K562 (cell line): ENCODE results near the gene ENKUR. TPM values are rescaled to one million over a fixed set of nuclear protein-coding genes. Genes with fewer than 3 reads are reported as not detected.
A peak's percentile ranks its signal among the peaks of the same experiment; 100 is the strongest.

ENCODE experiments used
- BRD4 ChIP-seq: fragments of 200-600 bp; sonication (generic); IDR thresholded peaks from 2 replicates; pipeline ENCODE4 v1.6.1; 2017; ENCODE audit warnings: inconsistent platforms
- C11orf30 ChIP-seq: fragments of 450-650 bp; IDR thresholded peaks from 2 replicates; pipeline ENCODE4 v1.6.1; 2016; ENCODE audit warnings: low read depth, mild to moderate bottlenecking
- CHD4 ChIP-seq: fragments of 200-600 bp; sonication (generic); IDR thresholded peaks from 3 replicates; pipeline ENCODE4 v1.6.1; 2012; ENCODE audit warnings: low read depth, mild to moderate bottlenecking, mixed read lengths, low read length, inconsistent platforms; ENCODE audit not compliant: insufficient read depth, insufficient replicate concordance, poor library complexity, severe bottlenecking
- DMBX1 ChIP-seq: fragments of 250-450 bp; sonication (Bioruptor Pico); IDR thresholded peaks from 2 replicates; pipeline ENCODE4 v1.8.0; 2022; ENCODE audit warnings: inconsistent platforms, mild to moderate bottlenecking, moderate library complexity, borderline replicate concordance
- EP400 ChIP-seq: fragments of 450-650 bp; IDR thresholded peaks from 2 replicates; pipeline ENCODE4 v1.6.1; 2017; ENCODE audit warnings: antibody characterized with exemption, mild to moderate bottlenecking, moderate library complexity
- FOXJ2 ChIP-seq: fragments of 200-800 bp; sonication (Bioruptor generic); IDR thresholded peaks from 2 replicates; pipeline ENCODE4 v1.6.1; 2016; ENCODE audit warnings: missing genetic modification characterization, missing compliant biosample characterization
- HMBOX1 ChIP-seq: sonication (generic); IDR thresholded peaks from 2 replicates; pipeline ENCODE4 v1.6.1; 2016
- MAFG ChIP-seq: fragments of 450-650 bp; conservative IDR thresholded peaks from 2 replicates; pipeline ENCODE4 v1.6.1; 2016; ENCODE audit warnings: missing genetic modification characterization, missing compliant biosample characterization
- MAFK ChIP-seq: IDR thresholded peaks from 2 replicates; pipeline ENCODE4 v1.6.1; 2011; ENCODE audit warnings: low read length, improper control_type of control experiment
- MECOM ChIP-seq: fragments of 250-450 bp; sonication (Bioruptor Pico); IDR thresholded peaks from 2 replicates; pipeline ENCODE4 v1.8.0; 2022; ENCODE audit warnings: inconsistent platforms
- MTA3 ChIP-seq: fragments of 450-650 bp; formaldehyde crosslinking; IDR thresholded peaks from 2 replicates; pipeline ENCODE4 v1.6.1; 2017; ENCODE audit warnings: mild to moderate bottlenecking, borderline replicate concordance
- NCOA2 ChIP-seq, 2 experiments: fragments of 450-650 bp; IDR thresholded peaks; 2 replicates each; pipeline ENCODE4 v1.6.1; 2018; ENCODE audit warnings: mild to moderate bottlenecking in 2 of 2, moderate library complexity in 1 of 2; ENCODE audit not compliant: partially characterized antibody in 2 of 2
- NFE2 ChIP-seq: IDR thresholded peaks from 2 replicates; pipeline ENCODE4 v1.6.1; 2014; ENCODE audit warnings: antibody characterized with exemption, low read depth
- NFIC ChIP-seq: fragments of 450-650 bp; IDR thresholded peaks from 2 replicates; pipeline ENCODE4 v1.6.1; 2017; ENCODE audit warnings: mild to moderate bottlenecking, inconsistent platforms
- NFRKB ChIP-seq: fragments of 450-650 bp; IDR thresholded peaks from 2 replicates; pipeline ENCODE4 v1.6.1; 2016; ENCODE audit warnings: low read depth
- NR4A1 ChIP-seq, 2 experiments: fragments of 250-450 bp in 1 of 2; fragments of 450-650 bp in 1 of 2; sonication (Bioruptor Pico) in 1 of 2; IDR thresholded peaks; 2 replicates each; pipeline versions ENCODE4 v1.4.0 to v1.6.1; 2016 to 2020; ENCODE audit warnings: mild to moderate bottlenecking in 2 of 2, missing compliant biosample characterization in 1 of 2, missing genetic modification characterization in 1 of 2, moderate library complexity in 1 of 2
- POLR2AphosphoS5 ChIP-seq: IDR thresholded peaks from 2 replicates; pipeline ENCODE4 v1.6.1; 2011; ENCODE audit warnings: mild to moderate bottlenecking, low read depth, low read length, moderate library complexity; ENCODE audit not compliant: control insufficient read depth, insufficient read depth
- PYGO2 ChIP-seq: fragments of 450-650 bp; IDR thresholded peaks from 2 replicates; pipeline ENCODE4 v1.6.1; 2016; ENCODE audit warnings: mild to moderate bottlenecking, missing genetic modification characterization, moderate library complexity, missing compliant biosample characterization
- SREBF2 ChIP-seq: sonication (generic); formaldehyde crosslinking; IDR thresholded peaks from 2 replicates; pipeline ENCODE4 v1.4.0; 2020; ENCODE audit warnings: mild to moderate bottlenecking, missing genetic modification reagents
- TAF15 ChIP-seq: fragments of 200-400 bp; formaldehyde crosslinking; IDR thresholded peaks from 2 replicates; pipeline ENCODE4 v1.6.1; 2017; ENCODE audit warnings: mild to moderate bottlenecking, low read depth, low read length, moderate library complexity
- TARDBP ChIP-seq: fragments of 450-650 bp; IDR thresholded peaks from 2 replicates; pipeline ENCODE4 v1.6.1; 2016
- THRB ChIP-seq: fragments of 450-650 bp; formaldehyde crosslinking; conservative IDR thresholded peaks from 2 replicates; pipeline ENCODE4 v1.4.0; 2022; ENCODE audit warnings: mild to moderate bottlenecking, missing genetic modification characterization
- TSC22D4 ChIP-seq: fragments of 450-650 bp; IDR thresholded peaks from 2 replicates; pipeline ENCODE4 v1.6.1; 2016; ENCODE audit warnings: missing genetic modification characterization, missing biosample characterization, control low read depth
- ZBTB1 ChIP-seq: sonication (generic); formaldehyde crosslinking; IDR thresholded peaks from 2 replicates; pipeline ENCODE4 v1.8.1; 2023; ENCODE audit warnings: missing genetic modification reagents, low read depth, mild to moderate bottlenecking, borderline replicate concordance
- ZNF263 ChIP-seq: sonication (generic); formaldehyde crosslinking; IDR thresholded peaks from 2 replicates; pipeline ENCODE4 v1.8.0; 2022; ENCODE audit warnings: mild to moderate bottlenecking, missing genetic modification reagents, borderline replicate concordance
- ZNF316 ChIP-seq: fragments of 450-650 bp; IDR thresholded peaks from 2 replicates; pipeline ENCODE4 v1.6.1; 2016
- ZNF384 ChIP-seq: IDR thresholded peaks from 2 replicates; pipeline ENCODE4 v1.6.1; 2012; ENCODE audit warnings: low read depth, low read length, improper control_type of control experiment
- ZNF408 ChIP-seq: fragments of 250-450 bp; sonication (Bioruptor Pico); IDR thresholded peaks from 2 replicates; pipeline ENCODE4 v1.4.0; 2020; ENCODE audit warnings: low read depth, mild to moderate bottlenecking, moderate library complexity
- ZNF764 ChIP-seq: fragments of 250-450 bp; sonication (Bioruptor Pico); IDR thresholded peaks from 2 replicates; pipeline ENCODE4 v1.4.0; 2020; ENCODE audit warnings: low read depth, mild to moderate bottlenecking, moderate library complexity
- polyA plus RNA-seq, 8 experiments: library from polyadenylated mRNA; depleted of rRNA in 4 of 8; stranded (reverse) in 5 of 8; unstranded in 3 of 8; fragments of >200 nt; fragmentation: Nextera tagmentation in 2 of 8; fragmentation: Illumina TruSeq in 1 of 8; extraction: Ambion mirVana in 2 of 8; extraction: Trizol in 1 of 8; gene quantifications; 2 replicates each; pipeline versions ENCODE4 v1.2.1 to v1.2.3, GENCODE V29; 2011 to 2014; ENCODE audit warnings: inconsistent platforms in 1 of 8, missing spikeins in 1 of 8
- total RNA-seq, 7 experiments: library from RNA; depleted of rRNA in 6 of 7; stranded (reverse); fragments of >200 nt in 6 of 7; fragmentation: Illumina TruSeq in 2 of 7; extraction: Trizol in 2 of 7; gene quantifications; 2 replicates each; pipeline versions ENCODE4 v1.2.1 to v1.2.3, GENCODE V29; 2011 to 2021; ENCODE audit warnings: low replicate concordance in 1 of 7

Gene ENKUR
- total and polyA plus RNA-seq, 9 of the 15 experiments (the other 6 are each of a cell fraction or from before 2014, with no cell fraction given) = 0.06 to 0.46 (median 0.20) TPM

GRCh38 chr10:25061711-25062449 lies 45.9 kb upstream of the ENKUR start (continued):
- TF ChIP-seq NR4A1 (CRISPR knock-in tag; IDR thresholded peaks at IDR 0.05) (no peak), NR4A1 (tag; IDR thresholded peaks at IDR 0.05) (no peak), EP400 (no peak), THRB (CRISPR knock-in tag) (no peak), SREBF2 (CRISPR knock-in tag) (no peak), NFIC (no peak), NCOA2 (IDR thresholded peaks at IDR 0.05; ENCODE audit: partially characterized antibody in 2 of 2) (no peak), MAFG (tag) (peak; percentile 91), NFRKB (peak; percentile 73), HMBOX1 (peak; percentile 96), BRD4 (0 out of 2 replicates have a peak, but pooled peaks have one; percentile 10), TAF15 (no peak), ZNF384 (no peak), CHD4 (no peak), FOXJ2 (no peak), MTA3 (0 out of 2 replicates have a peak, but pooled peaks have one; percentile 31), ZBTB1 (CRISPR knock-in tag) (no peak), TSC22D4 (tag) (no peak), MECOM (no peak), ZNF263 (CRISPR knock-in tag) (no peak; the same call in 1 of the 2 replicates), ZNF316 (peak; percentile 99), TARDBP (no peak), C11orf30 (peak; percentile 97), POLR2AphosphoS5 (no peak), DMBX1 (CRISPR knock-in tag) (peak; percentile 33), ZNF764 (no peak), ZNF408 (CRISPR knock-in tag) (no peak), MAFK (peak; percentile 92), NFE2 (peak; percentile 87), PYGO2 (tag) (no peak)
